ENCODE data around the gene MIEF2.

- TF ChIP-seq CTCF (IDR thresholded peaks at IDR 0.05), result no peak
- no peak for TF ChIP-seq SIN3A (IDR thresholded peaks at IDR 0.05; ENCODE audit: borderline replicate concordance, insufficient read depth, low read depth, low read length)
- TF ChIP-seq REST (IDR thresholded peaks at IDR 0.05; ENCODE audit: insufficient read depth in 1 of 2, low read depth in 2 of 2, low read length in 1 of 2), result no peak
- no peak for TF ChIP-seq POLR2AphosphoS5 (IDR thresholded peaks at IDR 0.05; ENCODE audit: low read depth, low read length)
Observed at GRCh38 chr17:18240449-18240848, 20.0 kb upstream of the MIEF2 start.

Measured in Panc1 (cell line).